Stimulated activated naive B cell treated with anti-CD40 and anti-IgM and Interleukin-4, amounts not matched to agents 10 μg/mL and 1 μg/mL and 100 μg/mL, for 72 hours (primary cell): ENCODE data around the gene COX10.
"Not testable (repeated sequence)": the region's sequence is repeated elsewhere in the genome, so short reads cannot be mapped to it uniquely, and the experiment has no call there.

ENCODE experiments used
- ATAC-seq, 2 donors: fragments of 150-1000 bp; cut with Tn5 transposase; replicated peaks; 2 replicates each; pipeline ENCODE4 v1.10.0; 2021; ENCODE audit warnings: moderate library complexity in 1 of 2
- DNase-seq: peaks from one replicate; pipeline ENCODE4 v3.0.0; 2021
- H3K27ac Mint-ChIP-seq: one replicate; pipeline ENCODE4 v1.8.0; 2022; ENCODE audit warnings: mild to moderate bottlenecking, mixed read lengths
- H3K27me3 Mint-ChIP-seq, 2 donors: one replicate each; pipeline ENCODE4 v1.8.0; 2022; ENCODE audit warnings: mixed read lengths in 2 of 2
- H3K36me3 Mint-ChIP-seq, 2 donors: one replicate each; pipeline ENCODE4 v1.8.0; 2022; ENCODE audit warnings: mixed read lengths in 2 of 2, mild to moderate bottlenecking in 1 of 2
- H3K4me1 Mint-ChIP-seq, 2 donors: one replicate each; pipeline ENCODE4 v1.8.0; 2022; ENCODE audit warnings: mixed read lengths in 2 of 2, mild to moderate bottlenecking in 1 of 2
- H3K4me3 Mint-ChIP-seq, 2 donors: one replicate each; pipeline ENCODE4 v1.8.0; 2022; ENCODE audit warnings: mild to moderate bottlenecking in 2 of 2, mixed read lengths in 2 of 2, moderate library complexity in 1 of 2
- H3K9me3 Mint-ChIP-seq, 2 donors: one replicate each; pipeline ENCODE4 v1.8.0; 2022; ENCODE audit warnings: mixed read lengths in 2 of 2, mild to moderate bottlenecking in 1 of 2

Gene COX10

GRCh38 chr17:14152721-14153120 is 83.4 kb downstream of the COX10 start:
- Mint-ChIP-seq H3K27me3 (no peaks in the 10 kb centered on the region), H3K9me3 (peaks cover 0 to 1% of the 10 kb centered on the region in 2 donors), H3K4me1 (peaks cover 0 to 2% of the 10 kb centered on the region in 2 donors), H3K4me3 (no peak overlapping the region), H3K27ac (no peak overlapping the region), H3K36me3 (peaks cover 13 to 41% of the 10 kb centered on the region in 2 donors)
- DNase-seq (no peak), ATAC-seq (no peak)

- DNase-seq: no peak
- peaks cover 0 to 1% of the 10 kb centered on the region in 2 donors for H3K9me3 Mint-ChIP-seq
- no peak overlapping the region for H3K4me3 Mint-ChIP-seq
- no peak overlapping the region for H3K27ac Mint-ChIP-seq
- H3K4me1 Mint-ChIP-seq: peaks cover 0 to 2% of the 10 kb centered on the region in 2 donors
- no peak for ATAC-seq
- no peaks in the 10 kb centered on the region for H3K27me3 Mint-ChIP-seq
- H3K36me3 Mint-ChIP-seq: peaks cover 13 to 41% of the 10 kb centered on the region in 2 donors
These were observed 84.1 kb downstream of the COX10 start for GRCh38 chr17:14153374-14153773.

- DNase-seq: no peak
- Mint-ChIP-seq H3K4me3 (no peak overlapping the region), H3K36me3 (peaks cover 17 to 41% of the 10 kb centered on the region in 2 donors), H3K27ac (no peak overlapping the region), H3K4me1 (peaks cover 0 to 2% of the 10 kb centered on the region in 2 donors), H3K9me3 (no peaks in the 10 kb centered on the region), H3K27me3 (no peaks in the 10 kb centered on the region)
- ATAC-seq: no peak
These were observed 87.4 kb downstream of the COX10 start for GRCh38 chr17:14156689-14157088.

GRCh38 chr17:14157822-14158221 is 88.5 kb downstream of the COX10 start:
- Mint-ChIP-seq H3K27me3 (no peaks in the 10 kb centered on the region), H3K4me1 (peaks cover 0 to 2% of the 10 kb centered on the region in 2 donors), H3K4me3 (no peak overlapping the region), H3K9me3 (no peaks in the 10 kb centered on the region), H3K36me3 (peaks cover 19 to 40% of the 10 kb centered on the region in 2 donors), H3K27ac (no peak overlapping the region)
- ATAC-seq (no peak), DNase-seq (no peak)

GRCh38 chr17:14158707-14159106 is 89.4 kb downstream of the COX10 start:
- Mint-ChIP-seq H3K4me3 (no peak overlapping the region), H3K36me3 (peaks cover 25 to 45% of the 10 kb centered on the region in 2 donors), H3K9me3 (no peaks in the 10 kb centered on the region), H3K4me1 (peaks cover 0 to 2% of the 10 kb centered on the region in 2 donors), H3K27ac (no peak overlapping the region), H3K27me3 (no peaks in the 10 kb centered on the region)
- ATAC-seq (no peak), DNase-seq (no peak)

- peaks cover 29 to 41% of the 10 kb centered on the region in 2 donors for H3K36me3 Mint-ChIP-seq
- DNase-seq (no peak), ATAC-seq (no peak)
- H3K9me3 Mint-ChIP-seq: no peaks in the 10 kb centered on the region
- H3K4me1 Mint-ChIP-seq: peaks cover 0 to 2% of the 10 kb centered on the region in 2 donors
- H3K27ac Mint-ChIP-seq: no peak overlapping the region
- H3K4me3 Mint-ChIP-seq: no peak overlapping the region
- H3K27me3 Mint-ChIP-seq: no peaks in the 10 kb centered on the region
These were observed 92.1 kb downstream of the COX10 start for GRCh38 chr17:14161419-14161818.

- H3K27ac Mint-ChIP-seq: no peak overlapping the region
- no peak for DNase-seq
- H3K9me3 Mint-ChIP-seq: peaks cover 10 to 17% of the 10 kb centered on the region in 2 donors
- no peak overlapping the region for H3K4me3 Mint-ChIP-seq
- H3K4me1 Mint-ChIP-seq: no peaks in the 10 kb centered on the region
- no peaks in the 10 kb centered on the region for H3K27me3 Mint-ChIP-seq
- no peak for ATAC-seq
- peaks cover 56 to 63% of the 10 kb centered on the region in 2 donors for H3K36me3 Mint-ChIP-seq
These were observed 96.3 kb downstream of the COX10 start for GRCh38 chr17:14165616-14166015.

- H3K4me1 Mint-ChIP-seq, H3K4me3 Mint-ChIP-seq, ATAC-seq, DNase-seq, H3K27ac Mint-ChIP-seq, H3K27me3 Mint-ChIP-seq: not testable (repeated sequence)
- peaks cover 55 to 62% of the 10 kb centered on the region in 2 donors for H3K36me3 Mint-ChIP-seq
- peaks cover 10 to 17% of the 10 kb centered on the region in 2 donors for H3K9me3 Mint-ChIP-seq
These were observed 98.5 kb downstream of the COX10 start for GRCh38 chr17:14167831-14168230.

- Mint-ChIP-seq H3K36me3 (peaks cover 53 to 65% of the 10 kb centered on the region in 2 donors), H3K27me3 (no peaks in the 10 kb centered on the region), H3K4me3 (no peak overlapping the region), H3K9me3 (peaks cover 10 to 17% of the 10 kb centered on the region in 2 donors), H3K27ac (no peak overlapping the region), H3K4me1 (no peaks in the 10 kb centered on the region)
- no peak for DNase-seq
- ATAC-seq: no peak
These were observed 99.3 kb downstream of the COX10 start for GRCh38 chr17:14168582-14168981.

GRCh38 chr17:14169287-14169686 is 100.0 kb downstream of the COX10 start:
- DNase-seq (no peak), ATAC-seq (no peak)
- Mint-ChIP-seq H3K4me1 (no peaks in the 10 kb centered on the region), H3K4me3 (no peak overlapping the region), H3K9me3 (peaks cover 10 to 17% of the 10 kb centered on the region in 2 donors), H3K36me3 (peaks cover 51 to 62% of the 10 kb centered on the region in 2 donors), H3K27ac (no peak overlapping the region), H3K27me3 (no peaks in the 10 kb centered on the region)

GRCh38 chr17:14169901-14170300 is 100.6 kb downstream of the COX10 start:
- Mint-ChIP-seq H3K9me3 (peaks cover 10 to 17% of the 10 kb centered on the region in 2 donors), H3K27ac (no peak overlapping the region), H3K36me3 (peaks cover 50 to 58% of the 10 kb centered on the region in 2 donors), H3K4me3 (no peak overlapping the region), H3K4me1 (no peaks in the 10 kb centered on the region), H3K27me3 (no peaks in the 10 kb centered on the region)
- DNase-seq (no peak), ATAC-seq (no peak)

- peaks cover 20 to 23% of the 10 kb centered on the region in 2 donors for H3K36me3 Mint-ChIP-seq
- DNase-seq, H3K27me3 Mint-ChIP-seq, ATAC-seq, H3K4me3 Mint-ChIP-seq, H3K4me1 Mint-ChIP-seq, H3K27ac Mint-ChIP-seq, H3K9me3 Mint-ChIP-seq: not testable (repeated sequence)
These were observed 107.7 kb downstream of the COX10 start for GRCh38 chr17:14176989-14177388.

- not testable (repeated sequence) for H3K4me1 Mint-ChIP-seq, H3K4me3 Mint-ChIP-seq, ATAC-seq, H3K9me3 Mint-ChIP-seq, H3K27me3 Mint-ChIP-seq, H3K27ac Mint-ChIP-seq, DNase-seq
- peaks cover 15 to 16% of the 10 kb centered on the region in 2 donors for H3K36me3 Mint-ChIP-seq
These were observed 108.5 kb downstream of the COX10 start for GRCh38 chr17:14177801-14178200.

GRCh38 chr17:14179951-14180350 is 110.6 kb downstream of the COX10 start:
- not testable (repeated sequence) for H3K27me3 Mint-ChIP-seq, H3K4me3 Mint-ChIP-seq, DNase-seq, ATAC-seq, H3K4me1 Mint-ChIP-seq, H3K27ac Mint-ChIP-seq, H3K9me3 Mint-ChIP-seq
- peaks cover 13 to 15% of the 10 kb centered on the region in 2 donors for H3K36me3 Mint-ChIP-seq

- not testable (repeated sequence) for ATAC-seq, H3K4me1 Mint-ChIP-seq, H3K9me3 Mint-ChIP-seq, DNase-seq, H3K27ac Mint-ChIP-seq, H3K27me3 Mint-ChIP-seq, H3K4me3 Mint-ChIP-seq
- H3K36me3 Mint-ChIP-seq: peaks cover 11 to 14% of the 10 kb centered on the region in 2 donors
These were observed 112.8 kb downstream of the COX10 start for GRCh38 chr17:14182084-14182483.

- ATAC-seq, H3K27me3 Mint-ChIP-seq, DNase-seq, H3K4me1 Mint-ChIP-seq, H3K4me3 Mint-ChIP-seq, H3K9me3 Mint-ChIP-seq, H3K27ac Mint-ChIP-seq: not testable (repeated sequence)
- peaks cover 6 to 11% of the 10 kb centered on the region in 2 donors for H3K36me3 Mint-ChIP-seq
These were observed 115.2 kb downstream of the COX10 start for GRCh38 chr17:14184536-14184935.
